Measurements from ENCODE around the gene FCRLA.

- no peak for TF ChIP-seq CTCF (optimal IDR thresholded peaks at IDR 0.05 in 1 of 3, IDR thresholded peaks at IDR 0.05 in 1 of 3, conservative IDR thresholded peaks at IDR 0.05 in 1 of 3; ENCODE audit: extremely low read depth in 1 of 3, insufficient read depth in 2 of 3, low read length in 3 of 3)
- no peak for TF ChIP-seq EZH2 (IDR thresholded peaks at IDR 0.05; ENCODE audit: low read length)
Measured at GRCh38 chr1:161710560-161710959, 3.5 kb downstream of the FCRLA start.
